ENCODE data around the gene LYZL4.

The LYZL4 gene

DNA sequence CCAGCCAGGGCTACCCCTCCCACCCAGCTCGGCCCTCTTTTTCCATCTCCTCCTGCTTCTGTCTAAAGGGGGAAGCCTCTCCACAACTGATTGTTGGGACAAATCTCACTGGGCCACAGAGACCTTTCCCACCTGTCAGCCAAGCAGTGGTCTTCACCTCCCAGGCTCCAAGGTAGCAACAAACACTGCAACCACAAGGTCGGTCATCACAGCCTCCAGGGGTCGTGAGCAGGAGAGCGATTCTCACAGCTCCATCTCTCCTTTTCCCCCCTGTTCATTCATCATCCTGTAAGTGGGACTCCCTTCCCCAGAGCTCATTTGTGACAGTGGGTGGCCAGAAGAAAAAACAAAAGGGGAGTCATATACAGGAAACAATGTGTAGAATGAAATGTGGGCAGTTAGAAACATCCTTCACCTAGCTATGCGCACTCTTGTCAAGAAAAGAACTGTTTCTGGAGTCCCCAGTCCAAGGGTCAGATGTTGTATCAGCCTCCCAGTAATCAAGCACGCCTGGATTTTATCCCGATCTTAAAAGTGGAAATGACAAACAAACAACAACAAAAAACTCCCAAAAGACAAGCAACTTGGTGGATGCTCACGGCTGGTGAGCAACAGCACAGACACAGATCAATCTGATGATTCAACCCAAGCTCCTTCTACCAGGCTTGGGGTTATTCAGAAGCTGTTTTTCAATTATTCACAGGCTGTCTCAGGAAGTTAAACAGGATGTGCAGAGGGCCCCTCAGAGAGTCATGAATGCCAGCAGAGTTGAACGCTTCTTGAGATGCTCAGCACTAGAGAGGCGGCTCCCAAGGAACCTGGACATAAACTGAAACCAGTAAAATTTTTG, 22.4 kb downstream of the LYZL4 start:
- Histone ChIP-seq H3K27ac (ENCODE audit: low read depth, low read length) (no peak overlapping the region), H3K4me2 (ENCODE audit: low read length) (no peak overlapping the region), H3K4me3 (ENCODE audit: low read length) (no peak overlapping the region), H3K27me3 (ENCODE audit: control insufficient read depth, low read length) (peaks cover 9% of the 10 kb centered on the region), H3F3A (ENCODE audit: control insufficient read depth, insufficient read depth) (no peaks in the 10 kb centered on the region), H3K36me3 (ENCODE audit: control insufficient read depth, low read length) (no peaks in the 10 kb centered on the region), H3K79me2 (ENCODE audit: control insufficient read depth, low read length) (no peaks in the 10 kb centered on the region), H3K9me3 (ENCODE audit: control insufficient read depth, insufficient read depth, low read length) (no peaks in the 10 kb centered on the region), H3K4me1 (ENCODE audit: control insufficient read depth, low read length) (no peaks in the 10 kb centered on the region), H3K9me2 (replicated peaks; ENCODE audit: control insufficient read depth, low read length) (no peaks in the 10 kb centered on the region), H4K20me1 (ENCODE audit: control insufficient read depth, insufficient read depth, low read depth, low read length) (no peaks in the 10 kb centered on the region; the same call in 1 of the 2 replicates)
- TF ChIP-seq EZH2phosphoT487 (IDR thresholded peaks at IDR 0.05; ENCODE audit: borderline replicate concordance, low read length) = no peak
- TF ChIP-seq, protein P1, sequence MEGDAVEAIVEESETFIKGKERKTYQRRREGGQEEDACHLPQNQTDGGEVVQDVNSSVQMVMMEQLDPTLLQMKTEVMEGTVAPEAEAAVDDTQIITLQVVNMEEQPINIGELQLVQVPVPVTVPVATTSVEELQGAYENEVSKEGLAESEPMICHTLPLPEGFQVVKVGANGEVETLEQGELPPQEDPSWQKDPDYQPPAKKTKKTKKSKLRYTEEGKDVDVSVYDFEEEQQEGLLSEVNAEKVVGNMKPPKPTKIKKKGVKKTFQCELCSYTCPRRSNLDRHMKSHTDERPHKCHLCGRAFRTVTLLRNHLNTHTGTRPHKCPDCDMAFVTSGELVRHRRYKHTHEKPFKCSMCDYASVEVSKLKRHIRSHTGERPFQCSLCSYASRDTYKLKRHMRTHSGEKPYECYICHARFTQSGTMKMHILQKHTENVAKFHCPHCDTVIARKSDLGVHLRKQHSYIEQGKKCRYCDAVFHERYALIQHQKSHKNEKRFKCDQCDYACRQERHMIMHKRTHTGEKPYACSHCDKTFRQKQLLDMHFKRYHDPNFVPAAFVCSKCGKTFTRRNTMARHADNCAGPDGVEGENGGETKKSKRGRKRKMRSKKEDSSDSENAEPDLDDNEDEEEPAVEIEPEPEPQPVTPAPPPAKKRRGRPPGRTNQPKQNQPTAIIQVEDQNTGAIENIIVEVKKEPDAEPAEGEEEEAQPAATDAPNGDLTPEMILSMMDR (IDR thresholded peaks at IDR 0.05; ENCODE audit: low read depth, low read length, poor library complexity, severe bottlenecking) = no peak

DNA sequence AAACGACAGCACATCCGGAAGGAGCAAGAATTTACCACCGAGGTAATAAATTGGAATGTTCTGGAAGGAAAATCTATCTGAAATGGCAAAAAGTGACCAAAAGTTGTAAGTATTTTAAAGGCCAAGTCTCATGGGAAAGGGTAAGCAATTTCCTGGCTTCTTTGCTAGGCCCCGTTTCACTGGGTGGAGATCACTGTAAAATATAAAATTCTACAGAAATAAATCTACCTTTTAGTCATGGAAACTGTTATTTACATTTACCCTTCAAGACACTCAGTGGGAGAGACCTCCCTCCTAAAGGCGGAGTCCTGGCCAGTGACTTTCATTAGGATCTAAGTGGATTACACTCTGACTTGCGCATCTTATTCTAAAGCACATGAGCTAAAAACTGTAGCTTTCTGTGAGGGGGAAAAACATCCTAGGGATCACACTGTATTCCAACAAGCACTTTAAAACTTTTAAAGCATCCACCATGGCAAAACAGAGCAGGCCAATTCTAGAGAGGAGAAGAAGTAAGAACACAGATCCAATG, 28.8 kb downstream of the LYZL4 start:
- no peak overlapping the region for H3K27ac ChIP-seq (ENCODE audit: low read depth, low read length)
- H3K9me3 ChIP-seq (ENCODE audit: control insufficient read depth, insufficient read depth, low read length) = no peaks in the 10 kb centered on the region
- no peaks in the 10 kb centered on the region for H3K4me1 ChIP-seq (ENCODE audit: control insufficient read depth, low read length)
- no peak for TF ChIP-seq EZH2phosphoT487 (IDR thresholded peaks at IDR 0.05; ENCODE audit: borderline replicate concordance, low read length)
- TF ChIP-seq, protein P1 (IDR thresholded peaks at IDR 0.05; ENCODE audit: low read depth, low read length, poor library complexity, severe bottlenecking) = no peak
- H3K36me3 ChIP-seq (ENCODE audit: control insufficient read depth, low read length) = no peaks in the 10 kb centered on the region
- no peak overlapping the region for H3K4me3 ChIP-seq (ENCODE audit: low read length)
- no peaks in the 10 kb centered on the region for H4K20me1 ChIP-seq (ENCODE audit: control insufficient read depth, insufficient read depth, low read depth, low read length)
- no peaks in the 10 kb centered on the region for H3F3A ChIP-seq (ENCODE audit: control insufficient read depth, insufficient read depth)
- H3K79me2 ChIP-seq (ENCODE audit: control insufficient read depth, low read length) = no peaks in the 10 kb centered on the region
- H3K9me2 ChIP-seq (replicated peaks; ENCODE audit: control insufficient read depth, low read length) = no peaks in the 10 kb centered on the region
- no peaks in the 10 kb centered on the region; the same call in 1 of the 2 replicates for H3K27me3 ChIP-seq (ENCODE audit: control insufficient read depth, low read length)
- no peak overlapping the region for H3K4me2 ChIP-seq (ENCODE audit: low read length)

DNA sequence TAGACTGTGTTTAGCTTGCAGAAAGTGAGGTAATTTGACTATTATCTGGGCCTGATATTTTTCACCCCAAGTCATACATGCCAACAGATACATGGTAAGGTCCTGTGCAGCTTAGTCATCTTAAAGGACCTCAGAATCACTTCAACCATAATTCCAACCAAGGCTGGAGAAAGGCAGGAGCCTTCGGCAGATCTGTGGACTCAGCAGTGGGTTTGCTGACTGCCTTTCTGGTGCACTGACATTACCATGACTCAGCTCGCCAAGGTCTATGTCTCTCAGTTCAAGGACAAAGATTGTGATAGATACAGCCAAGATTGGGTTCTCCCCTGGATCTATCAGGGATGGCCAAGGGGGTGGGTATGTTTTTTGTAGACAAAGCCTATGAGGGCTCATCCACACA, 32.7 kb downstream of the LYZL4 start:
- Histone ChIP-seq H4K20me1 (ENCODE audit: control insufficient read depth, insufficient read depth, low read depth, low read length) (no peaks in the 10 kb centered on the region), H3K27me3 (ENCODE audit: control insufficient read depth, low read length) (no peaks in the 10 kb centered on the region), H3F3A (ENCODE audit: control insufficient read depth, insufficient read depth) (no peaks in the 10 kb centered on the region), H3K9me2 (replicated peaks; ENCODE audit: control insufficient read depth, low read length) (no peaks in the 10 kb centered on the region), H3K9me3 (ENCODE audit: control insufficient read depth, insufficient read depth, low read length) (no peaks in the 10 kb centered on the region), H3K4me2 (ENCODE audit: low read length) (no peak overlapping the region), H3K36me3 (ENCODE audit: control insufficient read depth, low read length) (no peaks in the 10 kb centered on the region), H3K4me1 (ENCODE audit: control insufficient read depth, low read length) (no peaks in the 10 kb centered on the region), H3K79me2 (ENCODE audit: control insufficient read depth, low read length) (no peaks in the 10 kb centered on the region), H3K27ac (ENCODE audit: low read depth, low read length) (no peak overlapping the region), H3K4me3 (ENCODE audit: low read length) (no peak overlapping the region)
- TF ChIP-seq, protein P1 (IDR thresholded peaks at IDR 0.05; ENCODE audit: low read depth, low read length, poor library complexity, severe bottlenecking) = no peak
- TF ChIP-seq EZH2phosphoT487 (IDR thresholded peaks at IDR 0.05; ENCODE audit: borderline replicate concordance, low read length) = no peak
